ENCODE results near the gene PTPN2.
"Not testable (repeated sequence)": the region's sequence is repeated elsewhere in the genome, so short reads cannot be mapped to it uniquely, and the experiment has no call there.

PTPN2 gene

DNA sequence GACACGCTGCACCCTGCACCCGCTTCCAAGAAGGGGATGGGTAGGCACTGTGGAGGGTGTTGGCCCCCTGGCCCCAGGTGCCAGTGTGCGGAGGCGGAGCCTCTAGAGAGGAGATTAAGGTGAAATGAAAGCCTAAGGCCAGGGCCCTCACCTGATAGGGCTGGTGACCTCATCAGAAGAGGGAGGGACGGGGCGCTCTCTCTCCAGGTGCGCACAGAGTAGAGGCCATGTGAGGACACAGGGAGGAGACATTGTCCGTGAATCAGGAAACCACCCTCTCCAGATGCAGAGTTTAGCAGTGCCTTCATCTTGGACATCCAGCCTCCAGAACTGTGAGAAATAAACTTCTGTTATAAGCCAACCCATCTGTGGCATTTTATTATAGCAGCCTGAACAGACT lies 118.9 kb downstream of the PTPN2 start:
- no peak for DNase-seq (ENCODE audit: extremely low read depth, low read depth)
- TF ChIP-seq, protein P1, sequence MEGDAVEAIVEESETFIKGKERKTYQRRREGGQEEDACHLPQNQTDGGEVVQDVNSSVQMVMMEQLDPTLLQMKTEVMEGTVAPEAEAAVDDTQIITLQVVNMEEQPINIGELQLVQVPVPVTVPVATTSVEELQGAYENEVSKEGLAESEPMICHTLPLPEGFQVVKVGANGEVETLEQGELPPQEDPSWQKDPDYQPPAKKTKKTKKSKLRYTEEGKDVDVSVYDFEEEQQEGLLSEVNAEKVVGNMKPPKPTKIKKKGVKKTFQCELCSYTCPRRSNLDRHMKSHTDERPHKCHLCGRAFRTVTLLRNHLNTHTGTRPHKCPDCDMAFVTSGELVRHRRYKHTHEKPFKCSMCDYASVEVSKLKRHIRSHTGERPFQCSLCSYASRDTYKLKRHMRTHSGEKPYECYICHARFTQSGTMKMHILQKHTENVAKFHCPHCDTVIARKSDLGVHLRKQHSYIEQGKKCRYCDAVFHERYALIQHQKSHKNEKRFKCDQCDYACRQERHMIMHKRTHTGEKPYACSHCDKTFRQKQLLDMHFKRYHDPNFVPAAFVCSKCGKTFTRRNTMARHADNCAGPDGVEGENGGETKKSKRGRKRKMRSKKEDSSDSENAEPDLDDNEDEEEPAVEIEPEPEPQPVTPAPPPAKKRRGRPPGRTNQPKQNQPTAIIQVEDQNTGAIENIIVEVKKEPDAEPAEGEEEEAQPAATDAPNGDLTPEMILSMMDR (IDR thresholded peaks at IDR 0.05; ENCODE audit: low read depth, low read length): no peak

DNA sequence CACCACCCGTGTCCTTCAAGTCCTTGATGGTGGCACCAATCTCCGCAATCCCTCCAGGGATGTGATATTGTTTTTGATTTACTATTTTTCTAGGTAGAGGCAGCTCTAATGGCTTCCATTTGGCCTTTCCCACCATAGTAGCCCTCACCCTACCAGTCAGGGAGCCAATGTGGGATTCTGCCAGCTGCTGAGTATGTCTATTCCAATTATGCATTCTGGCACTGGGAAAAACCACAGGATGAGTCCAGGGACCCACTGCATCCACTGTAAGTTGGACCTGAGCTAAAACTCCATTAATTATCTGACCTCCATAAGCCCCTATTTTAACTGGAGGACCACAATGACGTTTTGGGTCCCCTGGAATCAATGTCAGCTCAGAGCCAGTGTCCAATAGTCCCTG lies 125.5 kb downstream of the PTPN2 start:
- DNase-seq (ENCODE audit: extremely low read depth, low read depth): not testable (repeated sequence)

DNA sequence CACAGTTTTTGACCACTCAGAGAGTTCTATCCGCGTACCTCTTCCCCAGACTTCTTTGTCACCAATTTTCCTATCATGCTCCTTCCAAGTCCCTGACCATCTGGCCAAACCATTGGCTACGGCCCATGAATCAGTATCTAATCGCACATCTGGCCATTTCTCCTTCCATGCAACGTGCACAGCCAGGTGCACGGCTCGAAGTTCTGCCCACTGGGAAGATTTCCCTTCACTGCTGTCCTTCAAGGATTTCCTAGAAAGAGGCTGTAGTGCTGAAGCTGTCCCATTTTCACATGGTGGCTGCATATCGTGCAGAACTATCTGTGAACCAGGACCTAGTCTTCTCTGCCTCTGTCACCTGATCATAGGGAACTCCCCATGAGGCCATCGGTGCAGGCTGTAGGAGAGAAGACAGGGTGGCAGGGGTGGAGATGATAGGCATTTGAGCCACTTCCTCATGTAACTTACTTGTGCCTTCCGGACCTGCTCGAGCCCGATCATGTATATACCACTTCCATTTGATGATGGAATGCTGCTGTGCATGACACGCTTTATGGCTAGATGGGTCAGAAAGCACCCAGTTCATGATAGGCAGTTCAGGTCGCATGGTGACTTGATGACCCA lies 127.3 kb downstream of the PTPN2 start:
- DNase-seq (ENCODE audit: extremely low read depth, low read depth): not testable (repeated sequence)

DNA sequence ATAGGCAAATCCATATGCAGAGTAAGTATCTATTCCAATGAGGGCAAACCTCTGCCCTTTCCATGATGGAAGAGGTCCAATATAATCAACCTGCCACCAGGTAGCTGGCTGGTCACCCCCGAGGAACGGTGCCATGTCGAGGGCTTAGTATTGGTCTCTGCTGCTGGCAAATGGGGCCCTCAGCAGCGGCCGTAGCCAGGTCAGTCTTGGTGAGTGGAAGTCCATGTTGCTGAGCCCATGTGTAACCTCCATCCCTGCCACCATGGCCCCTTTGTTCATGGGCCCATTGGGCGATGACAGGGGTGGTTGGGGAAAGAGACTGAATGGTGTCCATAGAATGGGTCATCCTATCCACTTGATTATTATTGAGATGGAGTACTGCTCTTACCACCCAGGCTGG lies 128.4 kb downstream of the PTPN2 start:
- not testable (repeated sequence) for DNase-seq (ENCODE audit: extremely low read depth, low read depth)

DNA sequence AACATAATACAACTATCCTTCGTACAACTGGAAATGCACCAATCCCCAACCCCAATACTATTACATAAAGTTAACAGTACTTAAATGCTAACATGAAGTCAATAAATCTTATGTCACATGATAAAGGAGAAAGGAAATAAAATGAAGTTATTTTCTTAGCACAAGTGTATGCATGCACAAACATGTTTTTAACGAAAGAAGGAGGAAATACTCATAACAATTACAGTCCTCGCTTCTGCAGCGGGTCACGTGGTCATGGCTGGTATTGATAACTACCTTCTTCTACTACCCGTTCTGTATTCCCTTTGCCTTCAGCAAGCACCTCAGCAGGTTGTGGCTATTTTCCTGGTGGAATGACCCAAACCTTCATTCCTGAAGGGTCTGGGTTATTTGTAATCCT lies 129.5 kb downstream of the PTPN2 start:
- TF ChIP-seq, protein P1 (IDR thresholded peaks at IDR 0.05; ENCODE audit: low read depth, low read length): no peak
- DNase-seq (ENCODE audit: extremely low read depth, low read depth): no peak

DNA sequence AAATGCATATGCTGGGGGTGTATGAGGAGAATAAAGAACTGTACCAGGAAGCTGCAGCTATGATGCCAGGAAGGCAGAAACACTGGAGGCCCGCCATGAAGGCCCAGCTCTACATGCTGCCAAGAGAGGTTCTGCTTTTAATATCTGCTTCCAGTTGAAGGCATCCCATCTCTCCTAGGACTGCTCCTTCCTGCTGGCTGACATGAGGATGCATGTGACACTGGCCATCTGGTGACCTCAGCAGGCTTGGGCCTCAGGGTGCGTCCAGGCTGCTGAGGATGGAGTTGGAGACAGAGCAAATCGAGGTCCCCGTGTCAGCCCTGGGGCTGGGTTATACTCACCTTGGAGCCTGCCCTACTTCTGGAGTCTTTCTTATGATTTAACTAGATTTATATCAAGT lies 132.1 kb downstream of the PTPN2 start:
- DNase-seq (ENCODE audit: extremely low read depth, low read depth): no peak
- TF ChIP-seq, protein P1 (IDR thresholded peaks at IDR 0.05; ENCODE audit: low read depth, low read length): no peak

DNA sequence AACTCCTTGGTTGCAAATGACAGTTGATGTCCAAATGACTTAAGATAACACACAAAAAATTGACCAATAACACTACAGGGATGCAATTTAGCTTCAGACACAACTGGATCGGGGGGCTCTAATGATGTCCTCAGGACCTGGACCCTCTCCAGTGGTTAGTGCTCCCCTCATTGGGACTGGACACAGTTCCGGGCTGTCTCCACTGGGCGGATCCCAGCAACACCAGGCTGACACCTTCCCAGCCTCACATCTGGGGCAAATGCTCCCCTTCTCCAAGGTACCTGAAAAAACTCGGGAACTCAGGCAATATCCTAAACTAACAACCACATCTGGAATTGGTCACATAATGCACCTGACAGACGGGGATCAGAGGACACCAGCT lies 132.5 kb downstream of the PTPN2 start:
- no peak for DNase-seq (ENCODE audit: extremely low read depth, low read depth)
- TF ChIP-seq, protein P1 (IDR thresholded peaks at IDR 0.05; ENCODE audit: low read depth, low read length): no peak

DNA sequence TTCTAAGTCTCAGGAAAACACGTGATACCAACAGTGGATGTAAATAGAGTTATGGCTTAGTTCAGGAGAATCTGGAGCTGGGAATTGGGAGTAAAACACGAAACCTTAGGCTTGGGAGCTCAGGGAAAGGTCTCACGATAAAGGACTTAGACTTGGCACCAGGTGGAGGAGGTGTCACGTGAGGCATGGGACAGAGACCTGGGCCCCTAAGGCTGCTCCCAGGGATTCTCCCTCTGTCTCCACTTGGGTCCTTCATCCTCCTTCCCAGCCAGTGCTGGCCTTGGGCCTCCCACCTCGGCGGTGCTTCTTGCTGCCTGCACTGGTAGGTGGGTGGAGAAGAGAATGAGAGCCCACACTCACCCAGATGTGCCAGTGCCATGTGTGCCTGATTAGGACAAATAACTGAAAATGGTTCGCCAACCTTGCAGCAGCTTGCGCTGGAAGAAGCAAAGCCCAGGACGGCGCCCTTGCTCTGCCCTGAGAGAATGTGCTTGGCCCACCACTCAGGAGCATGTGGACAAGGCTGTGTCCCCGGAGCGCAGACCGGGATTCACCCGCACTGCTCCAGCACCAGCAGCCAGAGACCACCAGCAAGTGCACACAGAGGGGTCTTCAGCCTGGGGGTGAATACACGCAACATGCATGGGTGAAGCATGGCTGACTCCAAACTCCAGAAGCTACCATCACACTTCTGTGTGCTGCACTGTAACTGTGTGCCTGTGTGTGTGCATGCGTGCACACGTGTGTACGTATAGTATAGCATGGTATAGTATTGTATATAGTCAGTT lies 133.1 kb downstream of the PTPN2 start:
- no peak for DNase-seq (ENCODE audit: extremely low read depth, low read depth)
- TF ChIP-seq, protein P1 (IDR thresholded peaks at IDR 0.05; ENCODE audit: low read depth, low read length): no peak

DNA sequence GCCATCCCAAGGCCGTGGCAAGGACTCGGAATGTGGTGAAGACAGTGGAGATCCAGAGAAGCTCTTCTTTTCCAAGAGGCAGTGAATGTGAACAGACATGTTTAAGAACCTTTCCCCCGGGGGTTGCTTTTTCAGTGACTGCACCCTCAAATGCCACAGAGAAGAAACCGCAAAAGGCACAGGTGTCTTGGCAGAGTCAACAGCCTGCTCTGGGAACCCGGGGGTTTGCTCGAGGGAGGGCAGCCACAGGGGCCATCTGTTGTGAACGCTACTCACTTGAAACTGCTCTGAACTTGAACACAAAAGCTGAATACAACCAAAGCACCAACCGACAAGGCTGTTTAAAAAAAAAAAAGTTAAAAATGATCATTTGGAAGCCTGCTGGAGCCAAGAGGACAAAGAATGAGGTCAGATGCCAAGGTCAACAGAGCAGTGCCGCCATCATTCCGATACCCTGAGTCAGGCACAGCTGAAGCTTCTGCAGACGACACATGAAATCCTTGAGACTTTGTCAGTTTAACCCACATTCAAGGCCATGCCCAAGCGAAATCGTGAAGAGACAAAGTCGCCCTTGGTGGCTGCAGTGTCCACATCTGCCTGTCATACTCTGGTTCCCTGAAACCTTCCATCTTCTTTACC lies 133.8 kb downstream of the PTPN2 start:
- no peak for DNase-seq (ENCODE audit: extremely low read depth, low read depth)
- TF ChIP-seq, protein P1 (IDR thresholded peaks at IDR 0.05; ENCODE audit: low read depth, low read length): no peak

Data from AG09319 (cell line).